MM.1S (cell line): ENCODE results near the gene PTGES.

Experiments
- DNase-seq: peaks from one replicate; pipeline ENCODE4 v3.0.0-alpha.2; 2015
- H2AFZ ChIP-seq: fragments of 300-600 bp; sonication (generic); 2 replicates; pipeline ENCODE4 v1.6.0; 2016; ENCODE audit warnings: antibody characterized with exemption, low read length
- H3F3A ChIP-seq: fragments of 300-600 bp; sonication (generic); 2 replicates; pipeline ENCODE4 v1.6.1; 2016; ENCODE audit warnings: mild to moderate bottlenecking, antibody characterized with exemption, low read length, moderate library complexity, mixed read lengths; ENCODE audit not compliant: insufficient read depth
- H3K27ac ChIP-seq: fragments of 300-600 bp; sonication (generic); 2 replicates; pipeline ENCODE4 v1.5.1; 2016; ENCODE audit warnings: mild to moderate bottlenecking, low read length
- H3K27me3 ChIP-seq: fragments of 300-600 bp; sonication (generic); replicated peaks from 2 replicates; pipeline ENCODE4 v1.6.0; 2016; ENCODE audit warnings: low read length; ENCODE audit not compliant: insufficient read depth
- H3K36me3 ChIP-seq: fragments of 300-600 bp; sonication (generic); replicated peaks from 2 replicates; pipeline ENCODE4 v1.6.1; 2016; ENCODE audit warnings: mild to moderate bottlenecking, low read length, mixed read lengths; ENCODE audit not compliant: insufficient read depth
- H3K4me1 ChIP-seq: fragments of 300-600 bp; sonication (generic); 2 replicates; pipeline ENCODE4 v1.6.1; 2016; ENCODE audit warnings: low read length, mixed read lengths
- H3K4me2 ChIP-seq: fragments of 300-600 bp; sonication (generic); 2 replicates; pipeline ENCODE4 v1.6.0; 2016; ENCODE audit warnings: low read depth, low read length
- H3K4me3 ChIP-seq: fragments of 300-600 bp; sonication (generic); 2 replicates; pipeline ENCODE4 v1.5.1; 2016; ENCODE audit warnings: low read length, mixed read lengths
- H3K79me2 ChIP-seq: fragments of 300-600 bp; sonication (generic); 2 replicates; pipeline ENCODE4 v1.6.1; 2016; ENCODE audit warnings: mixed run types, low read length, mixed read lengths
- H3K9ac ChIP-seq: fragments of 300-600 bp; sonication (generic); 2 replicates; pipeline ENCODE4 v1.6.1; 2016; ENCODE audit warnings: low read length, mixed read lengths
- H3K9me2 ChIP-seq: fragments of 300-600 bp; sonication (generic); replicated peaks from 2 replicates; pipeline ENCODE4 v1.6.1; 2016; ENCODE audit warnings: mild to moderate bottlenecking, low read length, mixed read lengths; ENCODE audit not compliant: insufficient read depth
- H3K9me3 ChIP-seq: fragments of 300-600 bp; sonication (generic); replicated peaks from 2 replicates; pipeline ENCODE4 v1.6.1; 2016; ENCODE audit warnings: mild to moderate bottlenecking, low read length, mixed read lengths; ENCODE audit not compliant: insufficient read depth
- H4K20me1 ChIP-seq: fragments of 300-600 bp; sonication (generic); 2 replicates; pipeline ENCODE4 v1.6.1; 2016; ENCODE audit warnings: mild to moderate bottlenecking, low read length, moderate library complexity, mixed read lengths; ENCODE audit not compliant: insufficient read depth
- CTCF ChIP-seq: fragments of 300-600 bp; sonication (generic); IDR thresholded peaks from 2 replicates; pipeline ENCODE4 v1.5.1; 2016; ENCODE audit warnings: antibody characterized with exemption, low read length, mixed read lengths
- EZH2 ChIP-seq: fragments of 300-600 bp; sonication (generic); optimal IDR thresholded peaks from 2 replicates; pipeline ENCODE3; 2017; ENCODE audit warnings: low read depth, mild to moderate bottlenecking, antibody characterized with exemption, low read length, mixed read lengths
- EZH2phosphoT487 ChIP-seq: fragments of 300-600 bp; sonication (generic); IDR thresholded peaks from 2 replicates; pipeline ENCODE4 v1.6.1; 2018; ENCODE audit warnings: antibody characterized with exemption, low read length

The PTGES gene

GRCh38 chr9:129769669-129770068, 16.8 kb upstream of the PTGES start:
- no peak overlapping the region for H3K27ac ChIP-seq
- no peaks in the 10 kb centered on the region for H3K9me3 ChIP-seq
- no peak overlapping the region for H3K4me3 ChIP-seq
- H3K4me2 ChIP-seq, result no peak overlapping the region
- no peaks in the 10 kb centered on the region; the same call in 1 of the 2 replicates for H3F3A ChIP-seq
- peaks cover 72% of the 10 kb centered on the region for H3K27me3 ChIP-seq
- H3K9me2 ChIP-seq, result no peaks in the 10 kb centered on the region
- no peaks in the 10 kb centered on the region for H4K20me1 ChIP-seq
- no peak for TF ChIP-seq CTCF
- TF ChIP-seq EZH2, result no peak
- no peak for TF ChIP-seq EZH2phosphoT487
- no peaks in the 10 kb centered on the region for H3K36me3 ChIP-seq
- no peak overlapping the region for H2AFZ ChIP-seq
- no peaks in the 10 kb centered on the region for H3K79me2 ChIP-seq
- DNase-seq, result no peak
- no peaks in the 10 kb centered on the region for H3K4me1 ChIP-seq
- no peak overlapping the region for H3K9ac ChIP-seq

- no peak for TF ChIP-seq EZH2phosphoT487
- no peak for TF ChIP-seq CTCF
- TF ChIP-seq EZH2, result no peak
- H3K4me2 ChIP-seq, result no peak overlapping the region
- H3K4me3 ChIP-seq, result no peak overlapping the region
- H3K9me2 ChIP-seq, result no peaks in the 10 kb centered on the region
- DNase-seq, result no peak
- no peaks in the 10 kb centered on the region for H3K79me2 ChIP-seq
- no peak overlapping the region for H3K27ac ChIP-seq
- no peaks in the 10 kb centered on the region for H3K4me1 ChIP-seq
- H3K9ac ChIP-seq, result no peak overlapping the region
- H2AFZ ChIP-seq, result no peak overlapping the region
- H3K27me3 ChIP-seq, result peaks cover 65% of the 10 kb centered on the region
- no peaks in the 10 kb centered on the region for H3K9me3 ChIP-seq
- no peaks in the 10 kb centered on the region for H3K36me3 ChIP-seq
- H3F3A ChIP-seq, result no peaks in the 10 kb centered on the region; the same call in 1 of the 2 replicates
- no peaks in the 10 kb centered on the region for H4K20me1 ChIP-seq
Measured at GRCh38 chr9:129768486-129768885, 15.6 kb upstream of the PTGES start.

GRCh38 chr9:129765764-129766317, 13.0 kb upstream of the PTGES start:
- TF ChIP-seq CTCF (no peak), EZH2 (no peak), EZH2phosphoT487 (no peak)
- Histone ChIP-seq H3K4me3 (no peak overlapping the region), H3K27me3 (peaks cover 73% of the 10 kb centered on the region), H3K4me2 (no peak overlapping the region), H3K79me2 (no peaks in the 10 kb centered on the region), H3K27ac (no peak overlapping the region), H3K4me1 (no peaks in the 10 kb centered on the region), H3K9me3 (no peaks in the 10 kb centered on the region), H2AFZ (no peak overlapping the region), H4K20me1 (no peaks in the 10 kb centered on the region), H3F3A (no peaks in the 10 kb centered on the region; the same call in 1 of the 2 replicates), H3K9me2 (no peaks in the 10 kb centered on the region), H3K9ac (no peak overlapping the region), H3K36me3 (no peaks in the 10 kb centered on the region)
- no peak for DNase-seq
